OCI-LY7 (cell line): ENCODE results near the gene PLEKHA6. TPM values are rescaled to one million over a fixed set of nuclear protein-coding genes. Genes with fewer than 3 reads are reported as not detected.

Experiments
- BruUV-seq: library from RNA; stranded (reverse); fragments of 400-500 nt; replicated peaks from 2 replicates; lab custom pipeline; 2021; lab: Mats Ljungman, UMichigan
- CTCF ChIA-PET: fragments of 300-600 bp; sonication (Branson Sonifier 250); formaldehyde crosslinking; loops from one replicate; lab custom pipeline; 2022; ENCODE audit warnings: antibody characterized with exemption; ENCODE audit not compliant: unreplicated experiment; lab: Charles Lee
- POLR2A ChIA-PET: fragments of 300-600 bp; sonication (Branson Sonifier 250); formaldehyde crosslinking; loops from one replicate; lab custom pipeline; 2022; ENCODE audit warnings: antibody characterized with exemption; lab: Charles Lee
- DNase-seq: peaks from one replicate; pipeline ENCODE4 v3.0.0-alpha.2; 2015; ENCODE audit warnings: low spot score
- H2AFZ ChIP-seq: fragments of 200-600 bp; sonication (generic), shearing (Covaris generic); 2 replicates; pipeline ENCODE4 v1.6.1; 2014; ENCODE audit warnings: mild to moderate bottlenecking, antibody characterized with exemption, low read length, moderate library complexity
- H3K27ac ChIP-seq: fragments of 200-600 bp; sonication (generic); 2 replicates; pipeline ENCODE4 v1.5.1; 2014; ENCODE audit warnings: mixed run types, low read depth, mild to moderate bottlenecking, moderate library complexity, low read length, inconsistent platforms; ENCODE audit not compliant: poor library complexity, severe bottlenecking
- H3K36me3 ChIP-seq: fragments of 200-600 bp; sonication (generic); 2 replicates; pipeline ENCODE4 v1.6.1; 2014; ENCODE audit warnings: mild to moderate bottlenecking, antibody characterized with exemption, low read length, moderate library complexity, mixed read lengths; ENCODE audit not compliant: insufficient read depth
- H3K4me1 ChIP-seq: fragments of 200-600 bp; sonication (generic); 2 replicates; pipeline ENCODE4 v1.5.1; 2014; ENCODE audit warnings: mild to moderate bottlenecking, low read length; ENCODE audit not compliant: insufficient read depth, poor library complexity, severe bottlenecking
- H3K4me2 ChIP-seq: fragments of 200-600 bp; sonication (generic); 2 replicates; pipeline ENCODE4 v1.6.1; 2014; ENCODE audit warnings: mild to moderate bottlenecking, low read length
- H3K4me3 ChIP-seq: fragments of 200-600 bp; sonication (generic); 2 replicates; pipeline ENCODE4 v1.5.1; 2014; ENCODE audit warnings: mild to moderate bottlenecking, low read depth, low read length; ENCODE audit not compliant: poor library complexity, severe bottlenecking
- H3K79me2 ChIP-seq: fragments of 200-600 bp; sonication (generic); 2 replicates; pipeline ENCODE4 v1.6.1; 2016; ENCODE audit warnings: low read depth, mild to moderate bottlenecking, low read length, moderate library complexity, mixed read lengths; ENCODE audit not compliant: insufficient read depth
- H3K9me2 ChIP-seq: fragments of 200-600 bp; sonication (generic); 2 replicates; pipeline ENCODE4 v1.6.1; 2016; ENCODE audit warnings: mild to moderate bottlenecking, low read length, mixed read lengths; ENCODE audit not compliant: insufficient read depth
- H3K9me3 ChIP-seq: fragments of 200-600 bp; sonication (generic); 2 replicates; pipeline ENCODE4 v1.6.1; 2014; ENCODE audit warnings: mild to moderate bottlenecking, mixed run types, low read length, mixed read lengths
- H4K20me1 ChIP-seq: fragments of 200-600 bp; sonication (generic); 2 replicates; pipeline ENCODE4 v1.6.1; 2014; ENCODE audit warnings: mild to moderate bottlenecking, antibody characterized with exemption, low read length, moderate library complexity, mixed read lengths; ENCODE audit not compliant: insufficient read depth
- CTCF ChIP-seq: fragments of 200-600 bp; sonication (generic); conservative IDR thresholded peaks from 2 replicates; pipeline ENCODE4 v1.5.1; 2014; ENCODE audit warnings: mild to moderate bottlenecking, antibody characterized with exemption, low read length, moderate library complexity, mixed read lengths
- EZH2phosphoT487 ChIP-seq: fragments of 200-600 bp; sonication (generic); IDR thresholded peaks from 2 replicates; pipeline ENCODE4 v1.6.1; 2018; ENCODE audit warnings: low read depth, borderline replicate concordance, mild to moderate bottlenecking, mixed run types, antibody characterized with exemption, low read length, moderate library complexity, mixed read lengths
- intact Hi-C: fragments of 100-400 bp; cut with micrococcal nuclease; formaldehyde crosslinking; loops from one replicate; pipeline ENCODE4 v1.10.0; 2022; ENCODE audit not compliant: unreplicated experiment
- total RNA-seq, 2 experiments: library from RNA; depleted of rRNA in 1 of 2; stranded (reverse); fragments of >200 nt in 1 of 2; shearing (Covaris generic) in 1 of 2; gene quantifications; 2 replicates each; pipeline ENCODE4 v1.2.3, GENCODE V29; 2014 to 2022

The PLEKHA6 gene
- total RNA-seq, 2 experiments from 2014 or later: not detected

GRCh38 chr1:204286315-204286714, 73.4 kb downstream of the PLEKHA6 start:
- peak; percentile 11 for DNase-seq
- intact Hi-C loops: no loop called here
- ChIA-PET POLR2A (no interaction called here), CTCF (no interaction called here)
- Histone ChIP-seq H4K20me1 (no peaks in the 10 kb centered on the region), H3K9me2 (no peaks in the 10 kb centered on the region), H3K4me1 (peaks cover 9% of the 10 kb centered on the region), H3K4me3 (peak overlapping the region; percentile 30), H3K4me2 (peak overlapping the region; percentile 51; the same call in 1 of the 2 replicates), H3K9me3 (no peaks in the 10 kb centered on the region), H2AFZ (no peak overlapping the region), H3K79me2 (no peaks in the 10 kb centered on the region), H3K36me3 (no peaks in the 10 kb centered on the region), H3K27ac (no peak overlapping the region)
- no peak for TF ChIP-seq CTCF
- no peak for TF ChIP-seq EZH2phosphoT487
- BruUV-seq: no TSS peak

- H3K4me2 ChIP-seq: no peak overlapping the region
Observed at GRCh38 chr1:204285436-204286305, 74.1 kb downstream of the PLEKHA6 start.

GRCh38 chr1:204284929-204285328, 74.8 kb downstream of the PLEKHA6 start:
- ChIA-PET CTCF (no interaction called here), POLR2A (no interaction called here)
- peaks cover 9% of the 10 kb centered on the region for H3K4me1 ChIP-seq
- H2AFZ ChIP-seq: no peak overlapping the region
- no peaks in the 10 kb centered on the region for H3K9me2 ChIP-seq
- H3K4me3 ChIP-seq: no peak overlapping the region
- no peak overlapping the region for H3K27ac ChIP-seq
- H3K36me3 ChIP-seq: no peaks in the 10 kb centered on the region
- intact Hi-C loops: no loop called here
- no peak overlapping the region for H3K4me2 ChIP-seq
- H3K9me3 ChIP-seq: no peaks in the 10 kb centered on the region
- TF ChIP-seq EZH2phosphoT487 (no peak), CTCF (no peak)
- DNase-seq: no peak
- H3K79me2 ChIP-seq: no peaks in the 10 kb centered on the region
- no TSS peak for BruUV-seq
- H4K20me1 ChIP-seq: no peaks in the 10 kb centered on the region

More at GRCh38 chr1:204285436-204286305, 74.1 kb downstream of the PLEKHA6 start:
- Histone ChIP-seq H3K79me2 (no peaks in the 10 kb centered on the region), H2AFZ (no peak overlapping the region), H3K4me3 (no peak overlapping the region), H3K36me3 (no peaks in the 10 kb centered on the region), H3K27ac (no peak overlapping the region), H3K9me3 (no peaks in the 10 kb centered on the region), H3K9me2 (no peaks in the 10 kb centered on the region), H3K4me1 (peaks cover 9% of the 10 kb centered on the region), H4K20me1 (no peaks in the 10 kb centered on the region)
- intact Hi-C loops: no loop called here
- no TSS peak for BruUV-seq
- DNase-seq: no peak
- POLR2A ChIA-PET: no interaction called here
- no peak for TF ChIP-seq EZH2phosphoT487
- CTCF ChIA-PET: no interaction called here
